CD4-positive, alpha-beta T cell treated with Interleukin-12 subunit alpha and Interleukin-12 subunit beta, for 1 hour (primary cell): ENCODE data around the gene ALDH1B1.
A peak's percentile ranks its signal among the peaks of the same experiment; 100 is the strongest.
"Not testable (repeated sequence)": the region's sequence is repeated elsewhere in the genome, so short reads cannot be mapped to it uniquely, and the experiment has no call there.

Source experiments
- DNase-seq: peaks from one replicate; pipeline ENCODE4 v3.0.0-alpha.2; 2020

Gene ALDH1B1

DNA sequence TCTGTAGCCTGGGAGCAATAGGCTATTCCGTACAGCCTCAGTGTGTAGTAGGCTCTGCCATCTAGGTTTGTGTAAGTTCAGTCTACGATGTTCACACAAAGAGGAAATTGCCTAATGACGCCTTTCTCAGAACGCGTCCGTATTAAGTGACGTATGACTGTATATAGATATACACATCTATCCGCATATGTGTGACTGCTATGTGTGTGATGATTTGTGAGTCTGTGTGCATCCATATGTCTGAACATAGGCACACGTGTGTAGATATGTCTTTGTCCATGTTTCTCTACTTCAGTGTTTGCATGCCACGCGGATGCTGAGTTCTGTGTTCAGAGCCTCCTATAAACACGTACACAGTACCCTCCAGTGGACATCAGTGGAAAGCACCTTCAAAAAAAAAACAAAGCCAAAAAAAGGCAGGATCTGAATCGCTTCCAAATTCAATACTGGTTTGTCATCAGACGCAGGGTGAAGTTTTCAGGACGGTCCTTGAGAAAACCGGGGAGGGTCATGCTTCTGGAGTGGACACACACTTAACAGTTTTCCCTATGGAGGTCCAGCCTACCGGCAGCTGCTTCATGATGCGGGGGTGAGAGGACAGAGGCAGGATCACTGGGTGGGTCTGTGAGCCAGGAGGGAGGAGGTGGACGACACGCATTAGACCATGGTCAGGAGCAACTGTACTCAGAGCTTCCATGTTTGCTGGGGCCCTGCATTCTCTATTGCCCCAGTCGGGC is 29.5 kb upstream of the ALDH1B1 start:
- peak; percentile 28 for DNase-seq

GRCh38 chr9:38363589-38363925 is 28.9 kb upstream of the ALDH1B1 start:
- DNase-seq = no peak

- DNase-seq = no peak
Observed at GRCh38 chr9:38367898-38368297, 24.6 kb upstream of the ALDH1B1 start.

DNA sequence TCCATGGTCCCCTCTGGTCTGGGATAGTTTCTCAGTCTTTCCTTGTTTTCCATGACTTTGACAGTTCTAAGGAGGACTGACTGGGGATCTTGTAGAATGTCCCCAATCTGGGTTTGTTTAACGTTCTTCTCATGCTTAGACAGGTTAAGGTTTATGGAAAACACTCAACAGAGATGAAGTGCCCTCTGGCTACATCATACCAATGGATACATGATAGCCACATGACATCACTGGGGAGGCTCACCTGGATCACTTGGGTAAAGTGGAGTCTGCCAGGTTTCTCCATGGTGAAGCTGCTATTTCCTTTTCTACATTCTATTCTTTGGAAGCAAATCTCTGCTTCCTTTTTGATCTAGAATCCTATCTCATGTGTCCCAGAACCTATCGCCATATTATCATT is 23.8 kb upstream of the ALDH1B1 start:
- no peak for DNase-seq

DNA sequence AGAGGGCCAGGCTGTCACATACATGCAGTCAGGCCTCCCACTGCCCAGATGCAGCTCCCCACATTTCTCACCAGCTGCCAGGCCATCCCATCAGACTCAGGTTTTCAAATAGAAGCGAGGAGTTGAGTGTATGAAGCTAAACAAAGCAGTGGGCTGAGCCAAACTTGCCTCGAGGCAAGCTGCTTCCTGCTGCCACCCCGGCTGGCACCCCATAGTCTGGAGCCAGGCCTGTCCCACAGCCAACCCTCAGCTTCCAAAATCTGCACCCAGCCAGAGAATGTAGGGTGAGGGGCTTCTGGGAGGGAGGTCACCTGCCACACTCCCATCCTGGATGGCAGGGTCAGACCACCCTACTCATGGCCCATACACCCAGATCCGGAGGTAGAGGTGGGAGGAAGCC is 22.3 kb upstream of the ALDH1B1 start:
- no peak for DNase-seq

- DNase-seq = peak; percentile 34
Observed at GRCh38 chr9:38371495-38371894, 21.0 kb upstream of the ALDH1B1 start.

GRCh38 chr9:38372762-38373619 is 19.5 kb upstream of the ALDH1B1 start:
- DNase-seq = no peak

- DNase-seq = no peak
Observed at GRCh38 chr9:38373679-38374078, 18.8 kb upstream of the ALDH1B1 start.

GRCh38 chr9:38374847-38375571 is 17.5 kb upstream of the ALDH1B1 start:
- no peak for DNase-seq

GRCh38 chr9:38375572-38375963 is 16.9 kb upstream of the ALDH1B1 start:
- DNase-seq = no peak

GRCh38 chr9:38376021-38376670 is 16.4 kb upstream of the ALDH1B1 start:
- DNase-seq = no peak

- not testable (repeated sequence) for DNase-seq
Observed at GRCh38 chr9:38377336-38378083, 15.0 kb upstream of the ALDH1B1 start.

- DNase-seq = no peak
Observed at GRCh38 chr9:38380230-38380871, 12.2 kb upstream of the ALDH1B1 start.

DNA sequence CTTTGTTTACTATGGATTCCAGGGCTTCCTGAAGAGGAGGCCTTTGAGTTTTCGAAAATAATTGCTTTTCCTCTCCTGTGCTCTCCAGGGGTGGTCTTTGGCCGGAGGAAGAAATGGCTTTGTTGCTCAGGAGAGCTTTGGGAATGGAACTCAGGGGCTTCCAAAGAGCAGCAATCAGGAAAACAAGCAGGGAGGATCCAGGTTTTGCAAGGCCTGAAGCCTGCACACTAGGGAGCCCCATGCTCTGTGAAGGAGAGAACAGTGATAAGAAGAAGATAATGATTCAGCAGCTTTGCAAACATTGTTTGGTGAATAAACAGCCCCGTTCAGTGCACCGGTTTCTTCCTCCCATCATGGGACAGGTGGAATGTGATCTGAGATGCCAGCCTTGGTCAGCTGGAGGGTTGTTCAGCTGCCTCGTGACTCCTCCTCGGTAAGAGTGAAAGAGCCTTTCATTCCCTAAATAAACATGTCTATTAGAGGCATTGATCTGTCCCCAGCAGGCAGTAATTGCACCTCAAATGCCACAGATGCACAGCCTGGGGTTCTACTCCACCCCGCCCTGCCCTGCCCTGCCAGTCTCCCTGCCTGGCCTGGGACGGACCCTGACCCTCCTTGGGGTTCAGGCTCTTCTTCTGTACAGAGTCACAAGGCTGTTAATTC is 11.5 kb upstream of the ALDH1B1 start:
- no peak for DNase-seq

GRCh38 chr9:38382141-38382540 is 10.4 kb upstream of the ALDH1B1 start:
- no peak for DNase-seq

GRCh38 chr9:38384990-38385848 is 7.3 kb upstream of the ALDH1B1 start:
- no peak for DNase-seq

GRCh38 chr9:38385896-38386295 is 6.6 kb upstream of the ALDH1B1 start:
- no peak for DNase-seq

DNA sequence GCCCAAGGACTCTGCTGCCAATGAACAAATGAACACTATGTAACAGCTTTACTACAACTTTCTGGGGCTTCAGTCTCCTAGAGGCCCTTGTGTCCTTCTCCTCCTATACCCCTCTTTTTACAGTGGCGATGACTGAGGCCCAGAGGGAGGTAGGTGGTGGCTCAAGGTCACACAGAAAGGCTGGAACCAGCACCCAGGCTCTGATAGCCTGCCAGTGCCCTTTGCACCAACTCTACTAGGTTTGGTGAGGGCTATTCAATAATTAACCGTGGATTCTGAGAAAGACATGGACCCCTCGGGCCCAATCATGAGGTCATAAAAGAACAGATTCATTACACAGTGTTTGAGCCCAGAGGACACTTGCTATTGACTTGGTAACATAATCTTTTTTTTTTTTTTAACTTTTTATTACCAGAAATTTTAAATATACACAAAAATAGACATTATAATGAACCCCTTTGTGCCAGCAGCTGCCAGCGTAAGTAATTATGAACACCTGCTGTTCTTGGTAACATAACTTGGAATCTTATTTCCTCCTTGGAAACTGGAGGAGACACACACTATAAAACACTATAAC is 6.1 kb upstream of the ALDH1B1 start:
- DNase-seq = no peak

DNA sequence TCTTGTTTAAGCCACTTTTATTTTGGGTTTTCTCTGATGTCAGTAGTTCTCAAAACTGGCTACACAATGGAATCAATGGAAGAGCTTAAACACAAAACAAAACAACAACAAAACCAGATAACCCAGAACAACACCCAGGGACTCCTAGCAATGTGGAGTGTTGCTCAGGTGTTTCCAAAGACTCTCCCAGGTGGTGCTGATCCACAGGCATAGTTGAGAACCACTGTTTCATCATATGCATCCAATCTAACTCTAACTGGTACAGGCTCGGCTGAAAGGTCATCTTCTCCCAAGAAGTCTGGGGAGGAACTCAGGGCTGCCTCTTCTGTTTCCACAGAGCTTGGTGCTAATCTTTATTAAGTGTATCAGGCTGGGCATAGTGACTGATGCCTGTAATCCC is 5.4 kb upstream of the ALDH1B1 start:
- DNase-seq = no peak

- DNase-seq = no peak
Observed at GRCh38 chr9:38387751-38388150, 4.8 kb upstream of the ALDH1B1 start.
